Nucleus accumbens (tissue), 56 donors: ENCODE measurements around the gene LRP3.
"Not testable (repeated sequence)": the region's sequence is repeated elsewhere in the genome, so short reads cannot be mapped to it uniquely, and the experiment has no call there.

Experiments
- DNase-seq, 56 donors: peaks; one replicate each; lab custom pipeline; 2025; lab: John Stamatoyannopoulos, UW

LRP3 gene

GRCh38 chr19:33212436-33213172, 18.5 kb downstream of the LRP3 start:
- peak in 3 of 56 donors; percentile 7 to 48 (median 31) for DNase-seq

GRCh38 chr19:33214596-33214995, 20.5 kb downstream of the LRP3 start:
- no peak for DNase-seq

GRCh38 chr19:33215438-33216197, 21.5 kb downstream of the LRP3 start:
- DNase-seq = no peak

DNA sequence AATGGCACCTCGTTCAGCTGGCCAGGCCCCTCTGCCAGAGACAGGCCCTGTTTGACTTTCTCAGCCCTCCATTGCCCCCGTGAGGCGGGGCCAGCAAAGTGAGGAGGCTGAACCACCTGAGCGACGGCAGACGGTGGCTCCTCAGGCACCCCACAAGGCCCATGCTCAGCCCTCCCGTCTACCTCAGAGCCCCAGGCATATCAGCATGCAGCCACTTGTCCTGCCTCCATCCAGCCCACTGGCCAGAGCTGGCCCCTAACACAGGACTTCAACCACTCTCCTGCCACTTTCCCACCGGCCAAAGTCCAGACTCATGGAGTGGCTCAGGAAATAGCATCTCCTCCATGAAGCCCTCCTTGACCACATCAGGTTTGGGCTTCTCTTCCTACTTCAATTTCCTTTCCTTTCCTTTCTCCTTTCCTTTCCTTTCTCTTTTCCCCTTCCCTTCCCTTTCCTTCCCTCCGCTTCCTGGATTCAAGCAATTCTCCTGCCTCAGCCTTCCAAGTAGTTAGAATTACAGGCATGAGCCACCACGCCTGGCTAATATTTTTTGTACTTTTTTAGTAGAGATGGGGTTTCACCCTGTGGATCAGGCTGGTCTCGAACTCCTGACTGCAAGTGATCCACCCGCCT, 22.2 kb downstream of the LRP3 start:
- DNase-seq = no peak

DNA sequence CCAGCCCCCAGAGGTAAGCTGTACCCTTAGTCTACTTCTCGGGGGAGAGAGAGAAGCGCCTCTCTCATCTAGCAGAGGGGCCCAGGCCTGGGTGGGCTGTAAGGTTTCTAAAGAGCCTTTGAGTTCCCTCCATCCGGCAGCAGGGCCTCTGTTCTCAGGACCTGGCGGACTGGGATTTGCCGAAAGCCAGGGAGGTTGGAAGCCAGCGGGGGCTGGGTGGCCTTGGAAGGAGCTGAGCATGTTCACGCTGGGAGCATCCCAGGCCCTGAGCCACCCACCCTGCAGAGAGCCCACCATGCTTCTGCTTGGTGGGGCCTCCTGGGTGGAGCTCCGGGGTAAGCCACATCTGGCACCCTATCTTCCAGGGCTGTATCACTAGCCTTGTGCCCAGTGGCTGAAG, 23.8 kb downstream of the LRP3 start:
- peak in 14 of 56 donors; percentile 16 to 64 (median 36) for DNase-seq

DNA sequence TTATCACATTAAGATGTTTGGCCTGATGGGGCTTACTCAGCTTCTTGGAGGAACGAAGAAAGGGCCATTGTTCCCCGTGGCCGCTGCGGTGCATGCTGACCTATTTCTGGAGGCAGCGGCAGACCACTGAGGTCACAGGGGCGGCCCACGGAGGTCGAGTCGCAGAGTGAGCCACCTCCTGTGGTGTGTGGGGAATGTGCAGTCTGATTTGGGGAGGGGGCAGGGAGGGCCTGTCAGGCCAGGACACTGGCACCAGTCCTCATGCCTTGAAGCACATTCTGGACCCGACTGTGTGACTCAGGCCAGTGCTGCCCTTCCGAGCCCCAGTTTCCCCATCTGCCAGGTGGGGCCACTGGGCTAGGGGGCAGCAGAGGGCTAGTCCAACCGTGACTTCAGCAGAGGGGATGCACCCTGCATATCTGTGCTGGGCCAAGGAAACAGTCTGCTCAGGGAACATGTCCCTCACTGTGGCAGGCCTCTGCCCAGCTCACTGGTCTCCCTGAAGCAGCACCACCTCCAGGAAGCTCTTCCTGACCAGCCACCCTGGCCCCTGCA, 25.2 kb downstream of the LRP3 start:
- peak in 7 of 56 donors; percentile 14 to 45 (median 29) for DNase-seq

DNA sequence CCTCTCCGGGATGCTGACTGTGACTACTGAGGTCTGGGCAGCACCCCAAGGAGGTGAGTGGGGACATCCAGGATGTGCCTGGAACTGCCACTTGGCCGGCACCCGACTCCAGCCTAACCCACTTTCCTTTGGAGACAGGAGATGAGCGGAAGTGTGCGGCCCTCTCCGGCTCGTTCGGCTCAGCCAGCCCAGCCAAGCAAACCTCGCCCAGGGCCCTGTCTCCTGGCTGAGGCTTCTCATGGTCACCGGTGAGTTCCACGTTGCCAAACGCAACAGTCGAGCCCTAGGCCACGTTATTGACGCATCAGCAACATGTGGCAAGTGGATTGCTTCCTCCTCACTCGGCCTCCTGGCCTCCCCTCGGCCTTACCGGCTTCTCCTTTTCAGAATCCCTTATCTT, 26.0 kb downstream of the LRP3 start:
- DNase-seq = no peak

- DNase-seq = no peak
Observed at GRCh38 chr19:33220735-33221134, 26.6 kb downstream of the LRP3 start.

- DNase-seq = peak in 2 of 56 donors; percentile 23 to 37
Observed at GRCh38 chr19:33221638-33222037, 27.5 kb downstream of the LRP3 start.

GRCh38 chr19:33222255-33222654, 28.1 kb downstream of the LRP3 start:
- not testable (repeated sequence) for DNase-seq

DNA sequence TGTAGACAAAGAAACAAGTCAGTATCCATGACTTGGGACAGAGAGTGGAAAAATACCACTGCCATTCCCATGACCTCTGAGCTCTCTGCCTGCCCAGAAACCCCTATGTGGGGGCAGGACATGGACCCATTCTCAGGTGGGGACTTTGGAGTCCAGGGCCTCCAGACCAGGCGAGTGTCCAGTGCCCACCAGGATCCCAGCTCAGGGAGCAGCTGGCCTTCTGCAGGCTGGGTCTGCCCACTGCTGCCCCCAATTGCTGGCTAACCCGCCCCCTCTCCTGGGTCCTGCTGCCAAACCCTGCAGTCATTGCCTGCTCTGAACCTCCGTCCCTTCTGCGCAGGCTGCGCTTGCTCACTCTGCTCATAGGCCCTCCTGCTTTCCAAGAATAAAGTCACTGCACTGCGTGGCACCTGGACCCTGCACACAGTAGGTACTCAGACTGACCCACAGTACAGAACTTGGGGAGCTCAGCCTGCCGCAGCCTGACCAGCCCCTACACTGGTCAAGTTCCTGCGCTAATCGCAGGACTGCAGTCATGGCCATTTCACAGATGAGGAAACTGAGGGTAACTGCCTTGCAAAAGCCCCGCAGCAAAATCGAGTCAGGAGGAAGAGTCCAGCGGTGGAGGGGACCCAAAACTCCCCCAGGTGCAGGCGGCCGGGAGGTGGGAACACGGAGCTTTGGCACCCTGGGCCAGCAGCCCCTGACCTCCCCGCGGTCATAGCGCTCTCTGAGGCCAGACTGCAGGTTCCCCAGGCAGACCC, 30.7 kb downstream of the LRP3 start:
- no peak for DNase-seq

GRCh38 chr19:33225458-33225926, 31.4 kb downstream of the LRP3 start, which contains the start of gene SLC7A10:
Gene SLC7A10 (minus strand): TSS chr19:33225850. CDS start chr19:33225703, 147 bp downstream.
- DNase-seq = peak in 3 of 56 donors; percentile 11 to 18 (median 15)

GRCh38 chr19:33226550-33227241, 32.6 kb downstream of the LRP3 start:
- DNase-seq = peak in 5 of 56 donors; percentile 12 to 50 (median 23)

GRCh38 chr19:33227242-33227650, 33.1 kb downstream of the LRP3 start:
- DNase-seq = no peak

DNA sequence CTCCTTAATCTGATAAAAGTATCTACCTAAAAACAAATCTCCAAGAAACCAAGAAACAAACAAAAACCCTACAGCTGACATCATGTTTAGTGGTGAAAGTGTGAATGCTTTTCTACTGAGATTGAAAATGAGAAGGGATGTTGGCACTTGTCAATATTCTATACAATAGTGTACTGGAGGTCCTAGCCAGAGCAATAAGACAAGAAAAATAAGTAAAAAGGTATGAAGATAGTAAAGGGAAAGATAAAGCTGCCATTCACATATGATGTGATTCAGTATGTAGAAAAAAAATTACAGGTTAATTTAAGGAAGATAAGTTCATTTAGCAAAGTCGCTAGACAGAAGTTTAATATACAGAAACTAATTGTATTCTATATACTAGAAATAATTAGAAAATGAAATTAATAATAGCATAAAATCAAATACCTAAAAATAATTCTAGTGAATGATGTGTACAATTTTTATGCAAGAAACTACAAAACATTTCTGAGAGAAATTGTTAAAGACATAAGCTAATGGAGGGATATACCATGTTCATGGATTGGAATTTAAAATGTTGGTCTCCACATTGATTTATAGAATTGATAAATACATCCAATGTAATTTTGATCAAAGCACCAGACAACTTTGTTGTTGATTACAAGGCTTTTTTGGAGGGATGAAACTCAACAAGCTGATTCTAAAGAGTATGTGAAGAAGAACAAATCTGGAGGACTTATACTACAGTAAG, 33.9 kb downstream of the LRP3 start:
- no peak for DNase-seq

GRCh38 chr19:33229962-33230361, 35.8 kb downstream of the LRP3 start:
- DNase-seq = no peak

DNA sequence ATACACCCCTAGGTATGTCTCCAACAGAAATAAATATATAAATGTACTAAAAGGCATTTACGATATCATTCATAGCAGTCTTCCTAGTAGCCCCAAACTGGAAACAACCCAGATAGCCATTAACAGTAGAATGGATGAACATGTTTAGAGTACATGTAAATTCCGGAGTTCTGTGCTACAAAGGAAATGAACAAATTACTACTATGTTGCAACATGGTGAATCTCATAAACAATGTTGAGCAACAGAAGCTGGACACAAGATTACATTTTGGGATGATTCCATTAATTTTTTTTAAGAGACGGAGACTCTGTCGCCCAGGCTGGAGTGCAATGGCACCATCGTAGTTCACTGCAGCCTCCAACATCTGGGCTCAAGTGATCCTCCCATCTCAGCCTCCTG, 37.4 kb downstream of the LRP3 start:
- no peak for DNase-seq

DNA sequence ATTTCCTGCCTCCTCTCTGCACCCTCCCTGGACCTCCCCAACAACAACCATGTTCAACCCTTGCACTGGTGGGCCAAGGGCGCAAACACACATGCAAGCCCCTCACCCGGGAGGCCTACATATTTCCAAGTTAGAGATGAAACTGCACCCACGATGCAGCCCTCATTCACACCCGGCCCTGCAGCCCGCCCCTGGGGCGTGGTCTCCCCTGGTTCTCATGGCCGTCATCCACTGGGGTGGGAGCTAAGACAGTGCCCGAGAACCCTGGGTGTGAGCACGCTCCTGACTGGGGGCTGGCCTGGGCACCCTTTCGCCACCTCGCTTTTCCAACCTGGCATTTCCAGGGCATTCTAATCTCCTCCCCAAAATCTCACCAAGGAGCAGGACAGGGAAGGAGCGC, 38.5 kb downstream of the LRP3 start:
- DNase-seq = no peak
